ENCODE data around the gene COL9A3. TPM values are rescaled to one million over a fixed set of nuclear protein-coding genes. Genes with fewer than 3 reads are reported as not detected.

Gene COL9A3
- total RNA-seq, 2 experiments from 2014 or later = not detected

DNA sequence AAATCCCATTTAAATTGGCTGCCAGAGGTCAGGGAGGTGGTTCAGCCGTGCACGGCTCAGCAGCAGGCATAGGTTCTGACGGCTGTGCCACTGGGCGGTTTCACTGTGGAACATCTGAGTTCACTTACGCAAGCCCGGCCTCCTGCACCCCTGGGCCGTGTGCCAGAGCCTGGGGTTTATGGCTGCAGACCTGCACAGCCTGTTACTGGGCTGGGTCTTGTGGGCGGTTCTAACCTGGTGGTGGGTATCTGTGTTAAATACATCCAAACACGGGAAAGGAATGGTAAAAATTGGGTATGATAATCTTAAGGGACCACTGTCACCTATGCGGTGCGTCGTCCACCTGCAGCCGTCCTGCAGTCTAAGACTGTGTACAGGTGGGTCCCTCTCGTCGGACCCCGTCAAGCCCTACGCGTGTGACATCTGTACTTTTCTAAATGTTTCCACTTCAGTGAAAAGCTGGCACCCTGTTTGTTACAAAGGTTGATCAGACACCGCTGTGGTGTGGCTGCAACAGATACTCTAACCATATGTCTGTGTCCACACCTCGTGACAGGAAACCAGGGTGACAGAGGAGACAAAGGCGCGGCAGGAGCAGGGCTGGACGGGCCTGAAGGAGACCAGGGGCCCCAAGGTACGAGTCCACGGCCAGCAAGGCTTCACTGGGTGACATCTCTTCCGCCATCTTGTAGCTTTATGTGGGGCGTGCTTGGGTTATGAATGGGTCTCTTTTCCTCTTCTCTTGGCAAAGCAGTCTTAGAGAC, 21.5 kb downstream of the COL9A3 start:
- intact Hi-C loops (cut with DNase I, micrococcal nuclease) = no loop called here
- CTCF ChIA-PET = no interaction called here
- Histone ChIP-seq H3K9me3 (ENCODE audit: control insufficient read depth in 1 of 2, insufficient read depth in 1 of 2, low read length in 2 of 2) (no peaks in the 10 kb centered on the region), H3K27ac (ENCODE audit: low read depth in 1 of 2, low read length in 2 of 2) (no peak overlapping the region), H3K4me1 (ENCODE audit: insufficient read depth, low read length) (no peaks in the 10 kb centered on the region), H3K36me3 (ENCODE audit: insufficient read depth, low read length) (no peaks in the 10 kb centered on the region), H3K4me3 (ENCODE audit: low read length) (no peak overlapping the region), H3K27me3 (ENCODE audit: control insufficient read depth in 1 of 2, insufficient read depth in 2 of 2, low read length in 2 of 2) (no peaks in the 10 kb centered on the region)
- ATAC-seq (ENCODE audit: poor library complexity) (no peak), DNase-seq (no peak)
- Mint-ChIP-seq H3K27ac (no peak overlapping the region), H3K36me3 (ENCODE audit: low read depth) (peaks cover 4% of the 10 kb centered on the region), H3K9me3 (no peaks in the 10 kb centered on the region), H3K4me3 (no peak overlapping the region), H3K27me3 (no peaks in the 10 kb centered on the region), H3K4me1 (ENCODE audit: low read depth) (no peaks in the 10 kb centered on the region)
- POLR2A ChIA-PET = no interaction called here
- TF ChIP-seq, protein P1, sequence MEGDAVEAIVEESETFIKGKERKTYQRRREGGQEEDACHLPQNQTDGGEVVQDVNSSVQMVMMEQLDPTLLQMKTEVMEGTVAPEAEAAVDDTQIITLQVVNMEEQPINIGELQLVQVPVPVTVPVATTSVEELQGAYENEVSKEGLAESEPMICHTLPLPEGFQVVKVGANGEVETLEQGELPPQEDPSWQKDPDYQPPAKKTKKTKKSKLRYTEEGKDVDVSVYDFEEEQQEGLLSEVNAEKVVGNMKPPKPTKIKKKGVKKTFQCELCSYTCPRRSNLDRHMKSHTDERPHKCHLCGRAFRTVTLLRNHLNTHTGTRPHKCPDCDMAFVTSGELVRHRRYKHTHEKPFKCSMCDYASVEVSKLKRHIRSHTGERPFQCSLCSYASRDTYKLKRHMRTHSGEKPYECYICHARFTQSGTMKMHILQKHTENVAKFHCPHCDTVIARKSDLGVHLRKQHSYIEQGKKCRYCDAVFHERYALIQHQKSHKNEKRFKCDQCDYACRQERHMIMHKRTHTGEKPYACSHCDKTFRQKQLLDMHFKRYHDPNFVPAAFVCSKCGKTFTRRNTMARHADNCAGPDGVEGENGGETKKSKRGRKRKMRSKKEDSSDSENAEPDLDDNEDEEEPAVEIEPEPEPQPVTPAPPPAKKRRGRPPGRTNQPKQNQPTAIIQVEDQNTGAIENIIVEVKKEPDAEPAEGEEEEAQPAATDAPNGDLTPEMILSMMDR (IDR thresholded peaks at IDR 0.05) = no peak

DNA sequence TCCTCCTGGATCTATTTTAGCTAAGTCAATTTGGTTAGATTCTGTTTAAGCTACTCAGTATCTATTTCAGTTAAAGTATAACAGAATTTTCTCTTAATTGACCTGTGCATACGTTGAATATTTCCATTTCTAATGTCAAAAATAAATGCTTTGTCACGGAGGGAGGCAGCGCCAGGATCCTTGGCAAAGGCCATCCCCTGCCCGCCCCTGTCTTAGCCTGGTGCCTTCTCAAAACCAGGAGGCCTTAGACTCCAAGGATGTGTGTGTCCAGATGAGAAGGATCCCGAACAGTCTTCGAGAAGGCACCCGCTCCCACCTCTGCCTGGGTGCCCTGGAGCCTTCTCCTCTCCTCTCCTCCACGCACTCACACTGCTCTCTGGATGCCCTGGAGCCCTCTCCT, 22.4 kb downstream of the COL9A3 start:
- intact Hi-C loops (cut with DNase I, micrococcal nuclease) = no loop called here
- ChIA-PET POLR2A (no interaction called here), CTCF (no interaction called here)
- Histone ChIP-seq H3K27ac (ENCODE audit: low read depth in 1 of 2, low read length in 2 of 2) (no peak overlapping the region), H3K4me1 (ENCODE audit: insufficient read depth, low read length) (no peaks in the 10 kb centered on the region), H3K36me3 (ENCODE audit: insufficient read depth, low read length) (no peaks in the 10 kb centered on the region), H3K4me3 (ENCODE audit: low read length) (no peak overlapping the region), H3K27me3 (ENCODE audit: control insufficient read depth in 1 of 2, insufficient read depth in 2 of 2, low read length in 2 of 2) (no peaks in the 10 kb centered on the region), H3K9me3 (ENCODE audit: control insufficient read depth in 1 of 2, insufficient read depth in 1 of 2, low read length in 2 of 2) (no peaks in the 10 kb centered on the region)
- no peak overlapping the region for H3K27ac Mint-ChIP-seq
- ATAC-seq (ENCODE audit: poor library complexity) (no peak), DNase-seq (no peak)
- H3K27me3 Mint-ChIP-seq = no peaks in the 10 kb centered on the region
- H3K4me1 Mint-ChIP-seq (ENCODE audit: low read depth) = no peaks in the 10 kb centered on the region
- TF ChIP-seq, protein P1 (IDR thresholded peaks at IDR 0.05) = no peak
- peaks cover 4% of the 10 kb centered on the region for H3K36me3 Mint-ChIP-seq (ENCODE audit: low read depth)
- H3K4me3 Mint-ChIP-seq = no peak overlapping the region
- no peaks in the 10 kb centered on the region for H3K9me3 Mint-ChIP-seq

DNA sequence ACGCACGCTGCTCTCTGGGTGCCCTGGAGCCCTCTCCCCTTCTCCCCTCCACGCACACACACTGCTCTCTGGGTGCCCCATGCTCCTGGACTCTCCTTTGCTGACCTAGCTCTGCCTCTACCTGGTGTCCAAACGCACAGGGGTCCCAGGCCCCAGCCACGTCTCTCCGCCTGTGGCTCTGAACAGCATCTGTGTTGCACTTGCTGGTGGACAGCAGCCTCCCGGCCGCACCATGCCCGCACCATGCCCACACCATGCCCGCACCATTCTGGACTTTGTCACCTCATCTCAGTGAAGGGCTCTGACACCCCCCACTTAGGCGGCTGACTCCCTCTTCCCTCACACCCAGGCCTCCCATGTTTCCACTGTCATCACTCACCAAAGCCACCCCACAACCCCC, 23.0 kb downstream of the COL9A3 start:
- no peaks in the 10 kb centered on the region for H3K9me3 ChIP-seq (ENCODE audit: control insufficient read depth in 1 of 2, insufficient read depth in 1 of 2, low read length in 2 of 2)
- ChIA-PET POLR2A (no interaction called here), CTCF (no interaction called here)
- Mint-ChIP-seq H3K27ac (no peak overlapping the region), H3K4me1 (ENCODE audit: low read depth) (no peaks in the 10 kb centered on the region), H3K4me3 (no peak overlapping the region), H3K36me3 (ENCODE audit: low read depth) (peaks cover 4% of the 10 kb centered on the region), H3K9me3 (no peaks in the 10 kb centered on the region), H3K27me3 (no peaks in the 10 kb centered on the region)
- ATAC-seq (ENCODE audit: poor library complexity) (no peak), DNase-seq (no peak)
- no peaks in the 10 kb centered on the region for H3K4me1 ChIP-seq (ENCODE audit: insufficient read depth, low read length)
- intact Hi-C loops (cut with DNase I, micrococcal nuclease) = no loop called here
- no peak overlapping the region for H3K4me3 ChIP-seq (ENCODE audit: low read length)
- H3K27ac ChIP-seq (ENCODE audit: low read depth in 1 of 2, low read length in 2 of 2) = no peak overlapping the region
- no peaks in the 10 kb centered on the region for H3K36me3 ChIP-seq (ENCODE audit: insufficient read depth, low read length)
- no peaks in the 10 kb centered on the region for H3K27me3 ChIP-seq (ENCODE audit: control insufficient read depth in 1 of 2, insufficient read depth in 2 of 2, low read length in 2 of 2)
- TF ChIP-seq, protein P1 (IDR thresholded peaks at IDR 0.05) = no peak
